Nephron (organoid): ENCODE measurements around the gene SPEG.

Source experiments
- H3K27ac Mint-ChIP-seq, 3 experiments: 2 replicates each; pipeline ENCODE4 v1.8.0; 2020; ENCODE audit warnings: mixed read lengths in 3 of 3, mild to moderate bottlenecking in 2 of 3, moderate library complexity in 1 of 3
- H3K27me3 Mint-ChIP-seq: 2 replicates; pipeline ENCODE4 v1.8.0; 2021; ENCODE audit warnings: low read depth, mild to moderate bottlenecking, moderate library complexity, mixed read lengths
- H3K36me3 Mint-ChIP-seq: 2 replicates; pipeline ENCODE4 v1.8.0; 2020; ENCODE audit warnings: low read depth, mixed read lengths
- H3K4me1 Mint-ChIP-seq: 2 replicates; pipeline ENCODE4 v1.8.0; 2020; ENCODE audit warnings: mixed read lengths
- H3K4me3 Mint-ChIP-seq, 3 experiments: 2 replicates each; pipeline ENCODE4 v1.8.0; 2020; ENCODE audit warnings: mild to moderate bottlenecking in 3 of 3, mixed read lengths in 3 of 3, moderate library complexity in 2 of 3
- H3K9me3 Mint-ChIP-seq: 2 replicates; pipeline ENCODE4 v1.8.0; 2020; ENCODE audit warnings: mixed read lengths
- TF ChIP-seq, protein P1 (sequence below), 3 experiments: fragments of 200-600 bp; sonication (generic); IDR thresholded peaks; one replicate each; pipeline ENCODE4 v1.5.0; 2021; ENCODE audit warnings: antibody characterized with exemption in 3 of 3; ENCODE audit not compliant: unreplicated experiment in 3 of 3

Gene SPEG

DNA sequence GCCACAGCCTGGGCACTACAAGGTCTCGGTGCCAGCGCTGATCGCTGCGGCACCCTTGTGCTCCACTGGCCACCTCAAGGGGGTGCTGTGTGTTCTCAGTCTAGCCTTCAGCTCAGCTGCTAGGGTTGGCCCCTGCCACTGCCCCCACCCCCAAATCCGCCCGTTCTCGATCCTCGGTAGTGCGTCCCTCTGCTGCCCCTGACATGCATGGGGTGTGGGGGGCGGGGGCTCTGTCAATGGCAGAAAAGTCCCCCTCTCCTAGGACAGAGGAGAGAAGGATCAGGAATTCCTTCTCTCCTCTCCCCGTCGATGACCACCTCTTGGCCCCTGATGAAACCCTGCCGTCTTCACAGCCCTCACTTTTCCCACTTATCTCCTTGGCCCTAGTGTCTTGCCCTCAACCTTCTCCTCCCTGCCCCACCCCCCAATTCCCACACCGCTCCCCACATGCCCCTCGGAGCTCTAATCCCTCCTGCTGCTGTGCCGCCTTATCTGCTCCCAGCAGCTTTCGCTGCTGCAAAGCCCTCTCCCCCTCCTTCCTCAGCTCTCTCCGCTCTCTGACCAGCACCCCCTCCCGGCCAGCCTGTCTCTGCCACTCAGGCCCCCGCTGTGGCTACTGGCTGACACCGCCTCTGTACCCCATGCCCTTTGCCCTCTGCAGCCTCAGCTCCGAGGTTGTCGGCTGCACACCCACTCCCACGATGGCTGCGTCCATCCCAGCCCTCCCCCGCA lies 75.3 kb downstream of the SPEG start:
- peak overlapping the region; percentile 72 to 76 (median 74) for H3K4me3 Mint-ChIP-seq

DNA sequence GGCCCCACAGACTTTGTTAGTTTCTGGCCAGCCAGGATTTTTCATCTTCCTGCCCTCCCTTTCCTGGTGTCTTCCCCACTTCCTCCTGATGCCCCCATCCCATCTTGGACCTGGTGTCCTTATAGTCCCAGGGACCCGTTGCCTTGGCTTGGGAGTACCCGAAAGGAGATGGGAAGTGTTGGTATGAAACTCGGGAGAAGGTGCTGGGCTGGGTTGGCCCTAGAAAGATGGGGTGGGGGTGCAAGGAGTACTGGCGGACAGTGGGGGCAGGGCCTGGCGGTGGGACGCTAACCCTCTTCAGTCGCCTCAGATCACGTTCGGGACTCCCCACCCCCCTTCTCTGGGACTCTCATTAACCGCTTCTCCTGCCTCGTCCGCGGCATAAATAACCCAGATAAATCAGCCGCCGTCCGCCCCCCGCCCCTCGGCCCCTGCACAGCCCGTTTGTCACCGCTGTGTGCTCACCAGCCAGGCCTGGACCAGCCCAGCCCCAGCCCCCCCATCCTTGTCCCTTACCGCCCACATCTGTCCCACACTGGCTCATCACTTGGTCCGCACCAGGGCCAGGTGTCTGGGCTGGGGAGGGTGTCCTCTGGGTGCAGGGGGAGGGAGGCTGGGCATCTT lies 76.0 kb downstream of the SPEG start:
- H3K4me1 Mint-ChIP-seq = peaks cover 49% of the 10 kb centered on the region
- peaks cover 4% of the 10 kb centered on the region for H3K36me3 Mint-ChIP-seq
- no peaks in the 10 kb centered on the region for H3K9me3 Mint-ChIP-seq
- TF ChIP-seq, protein P1, sequence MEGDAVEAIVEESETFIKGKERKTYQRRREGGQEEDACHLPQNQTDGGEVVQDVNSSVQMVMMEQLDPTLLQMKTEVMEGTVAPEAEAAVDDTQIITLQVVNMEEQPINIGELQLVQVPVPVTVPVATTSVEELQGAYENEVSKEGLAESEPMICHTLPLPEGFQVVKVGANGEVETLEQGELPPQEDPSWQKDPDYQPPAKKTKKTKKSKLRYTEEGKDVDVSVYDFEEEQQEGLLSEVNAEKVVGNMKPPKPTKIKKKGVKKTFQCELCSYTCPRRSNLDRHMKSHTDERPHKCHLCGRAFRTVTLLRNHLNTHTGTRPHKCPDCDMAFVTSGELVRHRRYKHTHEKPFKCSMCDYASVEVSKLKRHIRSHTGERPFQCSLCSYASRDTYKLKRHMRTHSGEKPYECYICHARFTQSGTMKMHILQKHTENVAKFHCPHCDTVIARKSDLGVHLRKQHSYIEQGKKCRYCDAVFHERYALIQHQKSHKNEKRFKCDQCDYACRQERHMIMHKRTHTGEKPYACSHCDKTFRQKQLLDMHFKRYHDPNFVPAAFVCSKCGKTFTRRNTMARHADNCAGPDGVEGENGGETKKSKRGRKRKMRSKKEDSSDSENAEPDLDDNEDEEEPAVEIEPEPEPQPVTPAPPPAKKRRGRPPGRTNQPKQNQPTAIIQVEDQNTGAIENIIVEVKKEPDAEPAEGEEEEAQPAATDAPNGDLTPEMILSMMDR (IDR thresholded peaks at IDR 0.05; ENCODE audit: unreplicated experiment in 3 of 3) = no peak
- peaks cover 61% of the 10 kb centered on the region for H3K27me3 Mint-ChIP-seq
- H3K4me3 Mint-ChIP-seq = peak overlapping the region; percentile 72 to 76 (median 74)
- peak overlapping the region; percentile 85 to 94 (median 89) for H3K27ac Mint-ChIP-seq

More for the DNA sequence above, 75.3 kb downstream of the SPEG start:
- H3K27me3 Mint-ChIP-seq = peaks cover 54% of the 10 kb centered on the region
- H3K4me1 Mint-ChIP-seq = peaks cover 47% of the 10 kb centered on the region
- TF ChIP-seq, protein P1 (IDR thresholded peaks at IDR 0.05; ENCODE audit: unreplicated experiment in 3 of 3) = peak; percentile 53 to 63 (median 60)
- H3K9me3 Mint-ChIP-seq = no peaks in the 10 kb centered on the region
- H3K36me3 Mint-ChIP-seq = peaks cover 4% of the 10 kb centered on the region
- peak overlapping the region; percentile 85 to 94 (median 89) for H3K27ac Mint-ChIP-seq

DNA sequence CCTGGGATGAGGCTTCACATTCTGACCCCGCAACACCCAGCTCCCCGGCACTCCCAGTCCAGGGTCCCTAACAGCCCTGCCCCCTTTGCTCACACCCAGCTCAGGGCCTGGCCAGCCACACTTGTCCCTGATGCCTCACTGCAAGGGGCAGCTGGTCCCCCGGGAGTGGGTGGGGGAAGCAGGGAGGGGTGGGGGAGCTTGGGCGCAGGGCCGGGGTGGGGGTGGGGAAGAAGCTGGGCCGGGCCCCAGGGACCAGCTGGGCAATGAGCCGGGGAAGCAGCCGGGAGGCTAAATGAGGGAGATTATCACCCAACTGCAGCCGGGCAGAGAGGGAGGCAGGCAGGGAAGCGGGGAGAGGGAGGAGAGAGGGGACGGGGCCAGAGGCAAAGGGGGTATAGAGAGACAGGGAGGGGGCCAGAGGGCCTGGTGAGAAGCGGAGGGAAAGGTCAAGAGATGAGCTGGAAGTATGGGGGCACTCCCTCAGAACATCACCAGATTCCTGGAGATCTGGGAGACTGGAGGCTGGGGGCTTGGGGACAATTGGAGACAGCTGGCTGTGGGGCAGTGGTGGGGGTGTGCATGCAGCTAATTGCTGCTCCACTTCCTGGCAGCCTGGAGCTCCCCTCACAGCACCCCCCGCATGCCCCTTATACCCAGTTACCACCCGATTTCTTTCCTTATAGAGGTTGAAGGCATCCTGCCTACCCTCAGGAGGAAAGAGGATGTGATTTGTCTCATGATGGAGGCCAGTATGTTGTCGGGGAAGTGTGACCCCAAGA lies 77.1 kb downstream of the SPEG start:
- TF ChIP-seq, protein P1 (IDR thresholded peaks at IDR 0.05; ENCODE audit: unreplicated experiment in 3 of 3) = no peak
- H3K4me1 Mint-ChIP-seq = peaks cover 60% of the 10 kb centered on the region
- H3K27ac Mint-ChIP-seq = peak overlapping the region; percentile 53 to 65 (median 63)
- peaks cover 72% of the 10 kb centered on the region for H3K27me3 Mint-ChIP-seq
- H3K9me3 Mint-ChIP-seq = no peaks in the 10 kb centered on the region
- H3K36me3 Mint-ChIP-seq = peaks cover under 1% of the 10 kb centered on the region
- H3K4me3 Mint-ChIP-seq = peak overlapping the region; percentile 19 to 45 (median 43)

DNA sequence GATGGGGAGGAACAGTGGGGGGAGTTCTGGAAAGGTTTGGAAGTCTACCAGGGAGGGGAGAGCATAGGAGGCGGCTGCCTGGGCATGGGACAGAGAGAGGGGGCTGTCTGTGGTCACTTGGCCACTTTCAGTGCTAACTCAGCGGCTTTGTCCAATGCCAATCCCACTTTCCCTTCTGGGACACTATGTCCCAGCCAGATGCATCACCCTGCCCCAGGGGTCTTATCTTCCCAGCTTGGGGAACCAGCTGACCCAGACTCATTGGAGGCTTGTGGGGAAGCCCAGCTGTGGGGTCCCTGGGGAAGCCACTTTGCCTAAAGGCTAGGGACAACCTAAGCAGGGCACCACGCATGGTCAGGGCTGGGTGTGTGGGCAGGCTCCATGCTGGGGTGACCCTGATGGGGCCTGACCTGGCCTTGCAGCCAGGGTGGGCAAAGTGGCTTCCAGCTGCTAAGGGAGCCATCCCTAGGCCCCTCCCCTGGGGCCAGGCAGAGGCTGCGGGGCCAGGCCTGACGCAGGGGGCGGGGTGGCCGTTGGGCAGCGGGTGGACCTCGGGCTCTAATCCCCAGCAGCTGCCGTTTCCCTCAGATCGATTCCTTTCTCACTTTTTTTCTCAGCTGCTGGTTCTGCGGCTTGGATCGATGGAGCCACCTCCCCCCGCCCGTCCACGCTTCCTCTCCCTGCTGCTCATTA lies 78.0 kb downstream of the SPEG start:
- peaks cover 78% of the 10 kb centered on the region for H3K27me3 Mint-ChIP-seq
- H3K36me3 Mint-ChIP-seq = no peaks in the 10 kb centered on the region
- H3K27ac Mint-ChIP-seq = peak overlapping the region; percentile 53 to 66 (median 63)
- peaks cover 65% of the 10 kb centered on the region for H3K4me1 Mint-ChIP-seq
- H3K9me3 Mint-ChIP-seq = no peaks in the 10 kb centered on the region
- TF ChIP-seq, protein P1 (IDR thresholded peaks at IDR 0.05; ENCODE audit: unreplicated experiment in 3 of 3) = no peak
- H3K4me3 Mint-ChIP-seq = peak overlapping the region in 1 of 3 experiments; percentile 66

DNA sequence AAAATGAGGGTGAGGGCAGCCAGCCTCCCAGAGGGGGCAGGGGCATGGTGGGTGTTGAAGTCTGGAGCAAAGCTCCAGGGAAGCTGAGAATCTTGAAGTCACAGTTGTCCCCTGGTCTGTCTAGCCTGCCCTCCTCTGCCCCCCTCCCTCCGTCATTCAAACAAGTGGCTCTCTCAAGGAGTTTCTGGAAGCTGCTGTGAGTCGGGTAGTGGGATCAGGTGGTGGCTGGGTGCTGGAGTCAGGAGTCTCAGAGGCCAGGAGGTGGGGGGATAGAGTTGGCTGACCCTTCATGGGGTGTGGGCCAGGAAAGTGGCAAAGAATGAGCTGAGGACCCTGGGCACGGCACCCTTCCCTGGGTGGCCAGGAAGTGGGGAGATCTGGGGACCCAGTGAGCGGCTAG lies 79.1 kb downstream of the SPEG start:
- peak overlapping the region; percentile 7 to 66 (median 22) for H3K27ac Mint-ChIP-seq
- peaks cover 69% of the 10 kb centered on the region for H3K4me1 Mint-ChIP-seq
- H3K9me3 Mint-ChIP-seq = no peaks in the 10 kb centered on the region
- TF ChIP-seq, protein P1 (IDR thresholded peaks at IDR 0.05; ENCODE audit: unreplicated experiment in 3 of 3) = no peak
- H3K4me3 Mint-ChIP-seq = peak overlapping the region; percentile 66 to 77 (median 72)
- peaks cover 83% of the 10 kb centered on the region for H3K27me3 Mint-ChIP-seq
- H3K36me3 Mint-ChIP-seq = no peaks in the 10 kb centered on the region
